ENCODE data around the gene CELSR3.

The CELSR3 gene, protein sequence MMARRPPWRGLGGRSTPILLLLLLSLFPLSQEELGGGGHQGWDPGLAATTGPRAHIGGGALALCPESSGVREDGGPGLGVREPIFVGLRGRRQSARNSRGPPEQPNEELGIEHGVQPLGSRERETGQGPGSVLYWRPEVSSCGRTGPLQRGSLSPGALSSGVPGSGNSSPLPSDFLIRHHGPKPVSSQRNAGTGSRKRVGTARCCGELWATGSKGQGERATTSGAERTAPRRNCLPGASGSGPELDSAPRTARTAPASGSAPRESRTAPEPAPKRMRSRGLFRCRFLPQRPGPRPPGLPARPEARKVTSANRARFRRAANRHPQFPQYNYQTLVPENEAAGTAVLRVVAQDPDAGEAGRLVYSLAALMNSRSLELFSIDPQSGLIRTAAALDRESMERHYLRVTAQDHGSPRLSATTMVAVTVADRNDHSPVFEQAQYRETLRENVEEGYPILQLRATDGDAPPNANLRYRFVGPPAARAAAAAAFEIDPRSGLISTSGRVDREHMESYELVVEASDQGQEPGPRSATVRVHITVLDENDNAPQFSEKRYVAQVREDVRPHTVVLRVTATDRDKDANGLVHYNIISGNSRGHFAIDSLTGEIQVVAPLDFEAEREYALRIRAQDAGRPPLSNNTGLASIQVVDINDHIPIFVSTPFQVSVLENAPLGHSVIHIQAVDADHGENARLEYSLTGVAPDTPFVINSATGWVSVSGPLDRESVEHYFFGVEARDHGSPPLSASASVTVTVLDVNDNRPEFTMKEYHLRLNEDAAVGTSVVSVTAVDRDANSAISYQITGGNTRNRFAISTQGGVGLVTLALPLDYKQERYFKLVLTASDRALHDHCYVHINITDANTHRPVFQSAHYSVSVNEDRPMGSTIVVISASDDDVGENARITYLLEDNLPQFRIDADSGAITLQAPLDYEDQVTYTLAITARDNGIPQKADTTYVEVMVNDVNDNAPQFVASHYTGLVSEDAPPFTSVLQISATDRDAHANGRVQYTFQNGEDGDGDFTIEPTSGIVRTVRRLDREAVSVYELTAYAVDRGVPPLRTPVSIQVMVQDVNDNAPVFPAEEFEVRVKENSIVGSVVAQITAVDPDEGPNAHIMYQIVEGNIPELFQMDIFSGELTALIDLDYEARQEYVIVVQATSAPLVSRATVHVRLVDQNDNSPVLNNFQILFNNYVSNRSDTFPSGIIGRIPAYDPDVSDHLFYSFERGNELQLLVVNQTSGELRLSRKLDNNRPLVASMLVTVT (N-terminal part only)

DNA sequence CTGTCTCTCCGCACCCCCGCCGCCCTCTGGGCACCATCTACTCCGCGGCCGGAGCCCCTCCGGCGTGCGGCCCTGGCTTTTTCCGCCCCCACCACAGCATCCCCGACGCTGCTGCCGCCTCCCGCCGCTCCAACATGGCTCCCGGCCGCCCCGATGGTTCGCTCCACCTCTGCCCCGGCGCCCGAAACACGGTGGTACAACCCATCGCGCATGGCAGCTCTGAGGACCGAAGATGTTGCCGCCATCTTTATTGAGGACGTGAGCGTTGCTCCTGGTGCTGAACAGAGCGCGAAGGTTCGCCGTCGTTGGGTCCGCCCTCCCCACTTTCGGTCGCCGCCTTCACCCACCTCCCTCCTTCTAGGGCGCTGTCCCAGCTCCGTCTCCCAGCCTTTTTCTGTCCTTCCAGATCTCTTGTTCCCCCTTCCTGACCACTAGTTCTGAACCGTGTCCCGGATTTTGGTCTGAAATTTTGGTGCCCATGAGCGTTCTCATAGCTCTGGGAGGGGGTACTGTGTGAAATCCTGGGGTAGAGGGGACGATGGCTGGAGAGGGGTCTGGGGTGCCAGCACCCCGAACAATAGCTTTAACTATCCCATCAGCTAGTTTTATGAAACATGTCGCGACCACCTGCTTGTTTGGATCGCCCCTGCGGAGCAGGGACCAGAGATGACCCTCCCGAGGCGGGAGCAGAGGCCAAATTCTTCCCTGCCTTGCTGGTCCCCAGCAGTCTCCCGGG lies at the start of gene CELSR3:
Gene CELSR3 (minus strand): TSS at position 134 of the 736 bp plus-strand sequence. CDS start 252 bp downstream, outside the sequence.
- peak; percentile 55 for DNase-seq

DNA sequence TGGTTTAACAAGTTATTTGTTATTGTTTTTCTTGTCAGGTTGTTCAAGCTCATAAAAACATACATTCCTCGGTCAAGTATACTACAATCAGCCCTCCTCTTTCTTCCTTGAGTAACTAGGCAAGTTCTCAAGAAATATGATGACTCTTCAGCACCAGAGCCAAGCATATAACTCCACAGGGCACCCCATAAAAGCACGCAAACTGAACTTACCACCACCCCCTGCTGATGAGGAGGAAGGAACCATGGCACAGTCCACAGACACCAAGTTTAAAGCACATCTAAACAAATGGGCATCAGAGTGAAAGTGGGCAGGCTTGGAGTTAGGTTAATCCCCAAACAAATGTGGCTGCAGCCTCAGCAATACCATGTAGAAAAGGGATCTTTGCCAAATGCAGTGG lies 49.0 kb upstream of the CELSR3 start:
- no peak for DNase-seq

DNA sequence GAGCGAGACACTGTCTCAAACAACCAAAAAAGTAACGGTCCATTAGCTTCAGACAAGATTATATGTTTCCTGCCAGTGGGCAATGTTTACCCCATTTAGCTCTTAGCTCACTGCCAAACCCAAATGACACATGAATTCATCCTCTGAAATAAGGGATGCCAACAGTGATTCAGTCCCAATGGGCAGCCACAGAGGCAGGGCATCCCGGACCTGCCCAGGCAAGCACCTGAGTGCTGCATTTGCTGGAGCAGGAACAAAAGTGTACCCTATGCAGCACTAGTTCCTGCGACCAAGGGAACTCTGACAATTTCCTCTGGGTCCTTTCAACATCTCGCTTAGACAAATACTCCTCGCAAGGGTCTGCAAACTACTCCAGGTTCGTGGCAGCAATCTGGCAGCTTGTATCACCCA lies 46.4 kb upstream of the CELSR3 start:
- no peak for DNase-seq

DNA sequence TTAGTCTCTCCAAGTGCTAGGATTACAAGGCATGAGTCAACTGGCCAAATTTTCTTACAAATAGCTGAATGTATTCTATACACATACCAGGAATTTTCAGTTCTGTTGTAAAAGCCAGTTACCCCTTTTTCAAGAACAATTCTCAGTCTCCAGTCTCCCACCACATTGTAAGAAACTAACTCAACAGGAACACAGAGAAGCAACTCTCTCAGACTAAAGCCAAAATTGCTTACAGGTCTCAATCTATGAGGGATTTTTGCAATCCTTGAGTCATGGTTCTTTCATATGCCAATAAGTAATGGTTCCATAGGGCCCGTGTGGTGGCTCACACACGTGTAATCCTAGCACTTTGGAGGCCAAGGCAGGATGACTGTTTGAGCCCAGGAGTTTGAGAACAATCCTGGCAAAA lies 45.8 kb upstream of the CELSR3 start:
- no peak for DNase-seq

DNA sequence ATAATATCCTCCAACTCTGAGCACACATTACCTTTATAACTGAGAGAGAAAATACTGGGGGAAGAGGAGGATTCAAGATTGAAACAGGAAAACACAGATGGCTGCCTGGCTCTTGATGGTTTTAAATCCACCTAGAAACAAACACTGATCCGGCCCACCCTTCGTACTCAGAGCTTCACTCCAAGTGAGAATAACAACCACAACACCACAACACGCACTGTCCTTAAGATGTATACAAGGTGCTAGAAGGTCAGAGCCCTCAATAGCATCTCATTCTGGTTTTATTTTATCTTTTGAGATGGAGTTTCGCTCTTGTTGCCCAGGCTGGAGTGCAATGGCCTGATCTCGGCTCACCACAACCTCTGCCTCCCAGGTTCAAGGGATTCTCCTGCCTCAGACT lies 44.5 kb upstream of the CELSR3 start:
- DNase-seq: no peak

DNA sequence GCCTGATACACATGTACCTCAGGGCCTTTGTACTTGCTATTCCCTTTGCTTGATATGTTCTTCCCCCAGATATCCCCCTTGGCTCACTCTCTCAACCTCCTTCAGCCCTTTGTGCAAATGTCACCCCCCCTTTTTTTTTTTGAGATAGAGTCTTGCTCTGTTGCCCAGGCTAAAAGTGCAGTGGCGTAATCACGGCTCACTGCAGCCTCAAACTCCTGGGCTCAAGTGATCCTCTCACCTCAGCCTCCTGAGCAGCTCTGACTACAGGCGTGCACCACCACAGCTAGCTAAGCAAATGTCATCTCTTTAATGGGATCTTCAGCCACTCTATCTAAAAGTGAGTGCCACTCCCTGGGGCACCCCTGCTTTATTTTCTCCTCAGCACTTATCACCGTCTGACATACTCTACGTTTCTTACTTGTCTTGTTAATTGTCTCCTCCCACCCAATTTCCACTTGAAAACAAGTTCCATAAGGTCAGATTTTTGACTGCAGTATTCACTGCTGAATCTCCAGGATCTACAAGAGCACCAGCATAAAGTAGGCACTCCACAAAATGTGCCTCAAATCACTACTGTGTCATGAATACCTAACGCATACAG lies 39.7 kb upstream of the CELSR3 start:
- DNase-seq: no peak

DNA sequence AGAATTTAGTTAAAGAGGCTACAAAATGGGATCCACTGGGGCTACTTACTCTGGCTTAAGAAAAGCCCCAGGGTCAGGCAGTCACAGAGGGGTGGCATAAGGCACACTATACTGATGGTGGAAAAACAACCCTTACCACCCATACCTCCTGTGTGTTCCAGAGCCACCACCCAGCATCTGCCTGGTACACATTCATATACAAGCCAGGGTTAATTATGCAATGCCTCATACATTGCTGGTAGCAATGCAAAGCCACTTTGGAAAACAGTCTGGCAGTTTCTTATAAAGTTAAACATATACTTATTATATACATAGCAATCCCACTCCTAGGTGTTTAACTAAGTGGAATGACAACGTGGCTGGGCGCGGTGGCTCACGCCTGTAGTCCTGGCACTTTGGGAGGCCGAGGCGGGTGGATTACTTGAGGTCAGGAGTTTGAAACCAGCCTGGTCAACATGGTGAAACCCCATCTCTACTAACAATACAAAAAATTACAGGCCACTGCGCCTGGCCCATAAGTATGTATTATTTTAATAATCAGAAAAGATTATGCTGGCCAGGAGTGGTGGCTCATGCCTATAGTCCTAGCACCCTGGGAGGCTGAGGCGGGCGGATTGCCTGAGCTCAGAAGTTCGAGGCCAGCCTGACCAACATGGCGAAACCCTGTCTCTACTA lies 38.2 kb upstream of the CELSR3 start:
- no peak for DNase-seq

DNA sequence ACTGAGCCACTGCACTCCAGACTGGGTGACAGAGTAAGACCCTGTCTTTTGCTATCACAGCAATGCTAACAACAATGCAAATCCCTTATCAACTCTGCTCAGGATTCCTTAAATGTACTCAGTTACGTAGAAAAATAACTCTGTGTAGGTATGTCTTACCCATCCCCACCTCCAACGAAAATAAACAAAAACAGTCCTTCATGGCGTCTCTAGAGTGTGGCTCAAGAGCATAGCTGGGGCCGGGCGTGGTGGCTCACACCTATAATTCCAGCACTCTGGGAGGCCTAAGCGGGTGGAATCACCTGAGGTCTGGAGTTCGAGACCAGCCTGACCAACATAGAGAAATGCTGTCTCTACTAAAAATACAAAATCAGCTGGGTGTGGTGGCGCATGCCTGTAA lies 36.2 kb upstream of the CELSR3 start:
- DNase-seq: no peak

DNA sequence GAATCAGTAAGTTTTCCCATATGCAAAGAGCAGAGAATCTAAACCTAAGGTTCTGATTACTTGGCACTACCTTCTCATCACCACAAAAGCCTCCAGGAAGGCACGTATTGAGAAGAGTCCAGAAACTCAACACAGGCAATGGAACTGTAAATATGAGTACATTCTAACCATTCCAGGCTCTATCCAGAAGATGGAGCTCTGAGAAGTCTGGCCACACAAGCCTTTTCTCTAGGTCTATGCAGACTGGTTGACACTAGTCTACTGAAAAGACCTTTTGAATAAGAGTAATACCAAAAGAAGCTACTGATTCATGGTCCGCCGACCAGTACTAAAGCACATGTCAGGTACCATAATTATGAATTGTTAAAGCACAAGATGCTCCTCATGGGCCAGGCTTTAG lies 35.3 kb upstream of the CELSR3 start:
- DNase-seq: no peak

DNA sequence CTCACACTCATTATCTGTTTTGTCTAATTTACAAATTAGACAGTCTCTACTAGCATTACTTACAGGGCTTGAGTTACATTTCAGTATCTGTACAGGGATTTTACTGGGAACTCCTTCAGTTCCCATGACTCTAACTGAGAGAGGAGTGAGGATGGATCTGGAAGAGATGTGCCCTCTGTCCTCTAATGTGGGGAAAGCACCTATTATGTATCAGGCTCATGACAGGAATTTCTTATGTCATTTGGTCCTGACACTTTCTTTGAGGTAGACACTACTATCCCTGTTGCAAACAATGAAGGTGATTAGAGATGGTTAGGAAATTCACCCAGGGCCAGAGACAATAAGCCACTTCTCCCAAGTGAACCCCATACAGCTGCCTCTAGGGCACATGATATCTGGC lies 33.9 kb upstream of the CELSR3 start:
- DNase-seq: no peak

DNA sequence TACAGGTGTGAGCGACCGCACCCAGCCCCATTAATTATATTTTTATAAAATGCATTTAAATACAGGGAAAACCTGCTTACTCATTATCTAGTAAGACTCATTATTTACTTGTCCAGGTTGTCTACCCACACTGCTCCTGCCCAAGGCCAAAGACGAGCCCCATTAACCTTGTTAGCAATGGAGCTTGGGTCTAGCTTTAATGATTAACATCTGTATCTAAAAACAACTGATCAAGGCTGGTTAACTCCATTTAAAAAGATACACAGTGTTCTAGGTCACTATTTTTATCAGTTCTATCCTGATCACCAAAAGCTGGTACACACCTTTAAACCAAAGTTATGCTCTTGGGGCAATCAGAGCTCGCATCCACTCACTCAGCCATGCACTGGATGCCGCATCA lies 33.5 kb upstream of the CELSR3 start:
- DNase-seq: no peak

DNA sequence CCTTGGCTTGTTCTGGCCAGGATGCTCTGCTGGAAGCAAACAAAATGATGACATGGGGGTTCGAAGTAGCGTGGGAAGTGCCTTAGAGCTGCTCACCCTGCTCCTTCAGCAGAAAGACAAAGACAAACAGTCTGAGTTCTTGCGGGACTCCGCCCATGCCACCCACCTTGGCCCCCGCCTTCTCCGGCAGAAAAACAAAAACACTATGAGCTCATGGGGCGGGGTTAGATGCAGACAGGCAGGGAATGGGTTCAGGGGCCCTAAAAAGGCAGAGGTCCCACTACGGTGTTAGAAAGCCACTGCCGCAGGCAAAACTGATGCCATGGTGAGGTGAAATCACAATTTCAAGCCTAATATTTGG lies 32.7 kb upstream of the CELSR3 start:
- DNase-seq: no peak

DNA sequence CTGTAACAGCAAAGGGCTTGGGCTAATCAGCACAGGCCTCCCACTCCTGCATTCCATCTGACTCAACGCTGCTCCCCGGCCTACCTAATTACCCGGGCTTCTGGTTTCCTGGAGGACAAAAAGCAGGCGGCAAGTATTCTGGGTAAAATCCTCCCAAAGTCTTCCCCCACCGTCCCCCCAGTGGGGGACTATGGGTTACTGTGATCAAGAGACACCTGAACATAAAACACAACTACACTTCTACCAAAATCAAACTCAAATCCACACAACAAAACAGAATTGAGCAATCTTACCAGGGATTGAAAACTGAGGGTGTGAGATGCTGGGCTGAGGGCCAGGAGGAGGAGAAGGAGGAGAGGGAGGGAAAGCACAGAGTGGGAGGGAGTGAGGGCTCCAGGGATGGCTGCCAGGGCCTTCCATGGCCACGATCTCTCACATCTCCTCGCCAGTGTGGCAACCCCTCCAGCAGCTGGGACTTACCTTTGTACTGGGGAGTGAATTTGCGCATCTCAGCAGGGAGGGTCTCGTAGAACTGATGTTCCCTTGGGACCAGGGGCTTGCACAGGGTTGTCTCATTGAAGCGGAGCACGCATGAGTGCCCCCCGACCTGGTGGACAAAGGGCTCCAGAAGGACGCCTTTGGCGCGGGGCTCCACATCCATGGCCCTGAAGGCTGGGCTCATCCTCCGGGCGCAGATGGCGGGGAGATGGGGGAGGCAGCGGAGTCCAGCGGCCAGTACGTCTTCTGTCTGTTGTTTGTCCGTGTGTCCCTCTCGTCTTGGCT lies 32.1 kb upstream of the CELSR3 start:
- no peak for DNase-seq

DNA sequence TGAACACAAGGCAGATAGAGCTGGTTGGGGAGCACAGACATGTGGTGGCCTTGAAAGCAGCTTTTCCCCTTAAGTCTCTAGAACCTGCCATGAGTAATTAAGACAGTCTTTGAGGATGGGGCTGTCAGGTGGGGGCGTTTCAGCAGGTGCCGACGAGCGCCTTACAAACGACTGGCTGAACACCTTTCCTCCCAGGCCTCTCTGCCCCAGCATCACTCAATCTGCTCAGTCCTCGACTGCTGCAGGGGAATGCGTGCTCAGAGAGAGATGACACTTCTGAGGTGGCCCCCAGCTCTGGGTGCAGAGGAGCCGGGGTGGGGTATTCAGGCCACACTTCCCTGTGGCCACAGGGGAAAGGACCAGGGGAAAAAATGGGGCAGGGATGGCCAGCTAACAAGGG lies 31.1 kb upstream of the CELSR3 start:
- DNase-seq: no peak

DNA sequence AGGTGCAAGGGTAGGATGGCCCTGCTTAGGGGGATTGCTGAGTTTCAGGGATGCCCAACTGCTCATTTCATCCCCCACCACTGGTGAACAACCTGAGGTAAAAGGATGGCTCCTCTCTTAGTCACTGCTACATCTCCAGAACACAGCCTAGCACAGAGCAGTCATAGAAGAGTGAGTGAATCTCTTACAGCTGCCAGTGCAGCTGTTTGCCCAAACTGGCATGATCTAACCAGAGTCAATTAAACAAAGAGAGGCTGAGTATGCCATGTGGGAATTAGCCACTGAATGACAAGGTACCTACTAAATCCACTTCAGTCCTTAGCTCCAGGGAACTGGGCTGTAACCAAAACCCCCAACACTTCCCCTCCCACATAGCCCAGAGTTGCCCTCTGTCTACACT lies 29.9 kb upstream of the CELSR3 start:
- no peak for DNase-seq

DNA sequence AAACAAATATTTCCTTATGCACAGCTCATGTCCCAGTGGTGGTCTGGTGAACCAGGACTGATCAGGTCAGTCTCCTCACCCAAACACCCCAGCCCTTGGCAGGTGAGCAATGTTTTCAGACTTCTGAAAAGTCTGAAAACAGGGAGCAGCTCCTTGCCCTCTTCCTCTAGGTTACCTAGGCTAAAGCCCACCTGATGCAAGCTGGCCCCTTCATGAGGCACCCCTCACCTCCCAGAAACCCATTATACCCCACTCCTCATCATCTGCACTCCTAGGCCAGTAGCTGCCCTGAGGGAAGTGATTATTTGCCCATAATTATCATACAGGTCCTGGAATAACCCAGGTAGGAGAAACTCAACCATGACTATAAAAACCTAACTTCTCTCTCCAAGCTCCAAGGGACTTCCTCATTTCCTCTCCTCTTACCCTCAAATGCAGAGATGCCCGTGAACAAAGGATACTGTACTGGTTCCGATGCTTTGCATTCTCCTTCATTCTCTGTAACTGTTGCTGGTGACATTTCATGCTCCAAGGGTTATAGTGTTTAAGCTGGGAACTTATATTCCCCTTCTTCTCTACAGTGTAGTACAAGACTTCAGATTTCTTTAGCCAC lies 28.3 kb upstream of the CELSR3 start:
- no peak for DNase-seq

DNA sequence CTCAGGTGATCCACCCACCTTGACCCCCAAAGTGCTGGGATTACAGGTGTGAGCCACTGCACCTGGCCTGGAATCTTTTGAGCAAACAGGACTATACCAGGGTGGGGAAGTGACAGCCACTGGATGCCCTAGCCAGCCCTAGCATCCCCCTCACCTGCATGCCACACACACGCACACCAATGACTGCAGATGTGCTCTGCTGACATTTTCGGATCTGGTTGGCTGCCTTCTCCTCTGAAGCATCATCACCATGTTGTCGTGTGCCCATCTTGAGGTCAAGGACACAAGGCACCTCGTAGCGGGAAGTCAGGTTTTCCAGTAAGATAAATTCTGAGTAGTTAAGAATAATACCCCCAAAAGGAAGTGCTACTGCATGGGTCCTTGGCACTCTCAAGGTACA lies 26.7 kb upstream of the CELSR3 start:
- no peak for DNase-seq

DNA sequence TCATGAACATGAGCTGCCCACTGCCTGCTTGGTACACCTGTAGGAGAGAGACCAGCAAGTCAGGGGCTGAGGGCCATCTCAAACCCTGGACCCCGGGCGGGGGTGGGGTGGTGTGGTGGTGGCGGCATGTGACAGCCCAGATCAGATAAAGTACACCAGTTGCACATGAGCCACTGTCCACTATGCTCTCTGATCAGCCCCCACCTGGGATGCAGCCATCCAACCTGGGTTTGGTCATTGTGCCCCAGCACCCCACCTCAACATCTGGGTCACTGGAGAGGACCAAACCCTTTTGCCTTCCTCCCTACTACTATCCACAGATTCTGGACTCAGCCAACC lies 26.0 kb upstream of the CELSR3 start:
- no peak for DNase-seq

DNA sequence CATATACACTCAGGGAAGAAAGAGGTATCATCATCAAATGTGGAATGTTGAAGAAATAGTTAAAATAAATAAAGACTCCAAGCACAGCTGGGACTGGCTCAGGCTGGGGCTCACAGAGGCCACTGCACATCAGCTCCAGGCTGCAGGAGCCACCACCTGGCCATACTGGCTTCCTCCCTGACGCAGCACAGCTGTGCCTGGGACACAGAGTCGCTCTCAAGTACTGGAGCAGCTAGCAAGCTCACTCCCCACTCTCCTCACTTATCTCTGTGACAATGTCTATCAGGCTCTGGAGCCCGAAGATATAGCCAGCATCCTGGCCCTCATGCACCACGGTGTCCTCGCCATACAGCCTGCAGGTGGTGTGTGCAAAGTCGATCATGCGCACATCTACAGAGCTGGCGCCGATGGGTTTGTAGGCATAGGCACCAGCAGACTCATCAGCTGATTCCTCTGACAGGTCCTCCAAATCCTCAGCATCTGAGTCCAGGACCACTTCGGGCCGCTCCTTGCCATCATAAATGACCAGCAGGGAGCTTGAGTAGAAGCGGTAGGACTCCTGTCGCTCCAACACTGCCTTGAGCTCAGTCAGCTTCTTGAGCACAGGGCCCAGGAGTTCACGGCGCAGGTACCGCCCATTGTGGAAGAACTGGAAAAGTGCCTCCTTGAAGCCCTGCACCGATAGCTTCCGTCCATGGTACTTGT lies 25.5 kb upstream of the CELSR3 start:
- no peak for DNase-seq

DNA sequence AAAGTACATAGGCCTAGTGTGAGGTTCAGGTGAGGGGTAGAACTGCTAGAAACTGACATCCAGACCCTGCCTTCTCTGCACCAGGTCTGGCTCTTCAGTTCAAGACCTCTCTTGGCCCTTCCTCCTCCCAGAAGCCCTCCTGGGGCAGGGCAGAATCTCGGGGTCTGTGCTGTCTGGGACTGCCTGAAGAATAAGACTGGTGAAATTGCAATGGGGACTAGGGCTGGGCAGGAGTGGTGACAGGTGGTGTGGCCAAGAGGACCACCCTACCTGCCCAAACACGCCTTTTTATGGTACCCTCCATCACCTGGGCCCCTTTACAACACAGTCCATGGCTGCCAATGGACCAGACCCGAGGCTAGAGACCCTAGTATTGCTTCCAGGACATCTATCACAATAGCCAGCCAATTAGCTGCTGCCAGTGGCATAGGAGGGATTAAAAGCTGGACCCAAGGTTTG lies 24.6 kb upstream of the CELSR3 start:
- DNase-seq: no peak

Measured in NCI-H1694 (cell line).